ENCODE measurements around the gene TRAK1.

Gene TRAK1

DNA sequence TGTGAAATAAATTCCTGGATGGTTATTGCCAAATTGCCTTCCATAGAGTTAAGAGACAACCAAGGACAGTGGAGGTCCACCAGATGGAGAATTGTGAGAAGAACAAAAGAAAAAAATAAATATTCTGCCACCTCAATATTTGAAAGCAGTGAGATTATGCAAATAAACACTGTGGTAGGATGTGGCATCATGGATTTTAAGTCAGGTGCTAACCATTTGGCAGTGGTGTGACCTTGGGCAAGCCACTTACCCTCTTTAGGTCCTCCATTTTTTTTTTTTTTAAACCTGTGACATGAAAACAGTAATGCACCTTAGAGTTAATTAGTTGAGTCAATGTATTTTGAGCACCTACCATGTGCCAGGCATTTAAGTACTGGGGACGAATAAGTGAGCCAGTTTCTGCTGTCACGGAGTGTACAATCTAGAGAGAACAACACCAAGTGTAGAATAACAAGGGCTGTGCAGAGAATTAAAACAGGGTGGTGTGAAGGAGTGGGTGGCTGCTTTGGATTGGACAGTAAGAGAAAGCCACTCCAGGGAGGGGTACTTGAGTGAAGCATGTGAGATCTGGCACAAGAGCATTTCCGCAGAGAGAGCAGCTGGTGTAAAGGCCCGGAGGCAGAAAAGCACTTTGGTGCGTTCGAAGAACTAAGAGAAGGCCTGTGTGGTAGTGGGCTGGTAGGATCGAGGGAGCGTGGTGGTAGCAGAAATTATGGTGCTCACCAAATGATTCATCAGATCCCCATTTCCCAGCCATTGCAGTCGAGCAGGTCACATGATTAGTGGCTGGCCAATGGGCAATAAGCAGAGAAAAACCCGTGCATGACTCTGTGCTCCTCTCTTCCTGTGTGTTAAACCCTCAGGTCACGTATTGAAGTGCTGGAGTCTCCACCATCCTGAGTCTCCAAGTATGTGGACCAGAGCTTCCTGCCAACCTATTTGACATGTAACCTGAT is 135.6 kb downstream of the TRAK1 start:
- Mint-ChIP-seq H3K9me3 (no peaks in the 10 kb centered on the region), H3K4me3 (no peak overlapping the region), H3K27me3 (ENCODE audit: low read depth, poor library complexity) (peaks cover 2% of the 10 kb centered on the region), H3K36me3 (ENCODE audit: low read depth) (peaks cover 42% of the 10 kb centered on the region), H3K27ac (no peak overlapping the region), H3K4me1 (peaks cover 17% of the 10 kb centered on the region)
- no peak for DNase-seq
- TF ChIP-seq, protein P1, sequence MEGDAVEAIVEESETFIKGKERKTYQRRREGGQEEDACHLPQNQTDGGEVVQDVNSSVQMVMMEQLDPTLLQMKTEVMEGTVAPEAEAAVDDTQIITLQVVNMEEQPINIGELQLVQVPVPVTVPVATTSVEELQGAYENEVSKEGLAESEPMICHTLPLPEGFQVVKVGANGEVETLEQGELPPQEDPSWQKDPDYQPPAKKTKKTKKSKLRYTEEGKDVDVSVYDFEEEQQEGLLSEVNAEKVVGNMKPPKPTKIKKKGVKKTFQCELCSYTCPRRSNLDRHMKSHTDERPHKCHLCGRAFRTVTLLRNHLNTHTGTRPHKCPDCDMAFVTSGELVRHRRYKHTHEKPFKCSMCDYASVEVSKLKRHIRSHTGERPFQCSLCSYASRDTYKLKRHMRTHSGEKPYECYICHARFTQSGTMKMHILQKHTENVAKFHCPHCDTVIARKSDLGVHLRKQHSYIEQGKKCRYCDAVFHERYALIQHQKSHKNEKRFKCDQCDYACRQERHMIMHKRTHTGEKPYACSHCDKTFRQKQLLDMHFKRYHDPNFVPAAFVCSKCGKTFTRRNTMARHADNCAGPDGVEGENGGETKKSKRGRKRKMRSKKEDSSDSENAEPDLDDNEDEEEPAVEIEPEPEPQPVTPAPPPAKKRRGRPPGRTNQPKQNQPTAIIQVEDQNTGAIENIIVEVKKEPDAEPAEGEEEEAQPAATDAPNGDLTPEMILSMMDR (IDR thresholded peaks at IDR 0.05), result no peak

DNA sequence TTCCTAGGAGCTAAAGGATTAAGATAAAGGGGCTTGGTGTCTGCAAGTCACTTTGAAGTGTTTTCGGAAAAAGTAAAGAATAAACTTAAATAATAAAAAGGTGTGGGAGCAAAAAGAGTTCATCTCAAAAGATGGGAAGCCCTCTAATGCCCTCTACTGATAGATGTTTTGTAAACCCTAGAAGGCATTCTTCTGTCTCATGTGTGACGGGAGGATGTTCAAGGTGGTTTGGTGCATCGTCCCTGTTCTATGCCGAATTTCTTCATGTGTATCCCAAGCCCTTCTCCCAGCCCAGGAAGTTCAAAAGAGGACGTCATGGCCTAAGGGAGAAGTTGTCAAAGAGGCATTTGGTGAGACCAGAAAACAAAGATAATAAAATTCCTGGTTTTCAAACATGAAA is 137.6 kb downstream of the TRAK1 start:
- Mint-ChIP-seq H3K9me3 (no peaks in the 10 kb centered on the region), H3K36me3 (ENCODE audit: low read depth) (peaks cover 27% of the 10 kb centered on the region), H3K27me3 (ENCODE audit: low read depth, poor library complexity) (no peaks in the 10 kb centered on the region), H3K4me3 (no peak overlapping the region), H3K4me1 (peaks cover 17% of the 10 kb centered on the region), H3K27ac (no peak overlapping the region)
- no peak for DNase-seq
- TF ChIP-seq, protein P1 (IDR thresholded peaks at IDR 0.05), result peak; percentile 8

DNA sequence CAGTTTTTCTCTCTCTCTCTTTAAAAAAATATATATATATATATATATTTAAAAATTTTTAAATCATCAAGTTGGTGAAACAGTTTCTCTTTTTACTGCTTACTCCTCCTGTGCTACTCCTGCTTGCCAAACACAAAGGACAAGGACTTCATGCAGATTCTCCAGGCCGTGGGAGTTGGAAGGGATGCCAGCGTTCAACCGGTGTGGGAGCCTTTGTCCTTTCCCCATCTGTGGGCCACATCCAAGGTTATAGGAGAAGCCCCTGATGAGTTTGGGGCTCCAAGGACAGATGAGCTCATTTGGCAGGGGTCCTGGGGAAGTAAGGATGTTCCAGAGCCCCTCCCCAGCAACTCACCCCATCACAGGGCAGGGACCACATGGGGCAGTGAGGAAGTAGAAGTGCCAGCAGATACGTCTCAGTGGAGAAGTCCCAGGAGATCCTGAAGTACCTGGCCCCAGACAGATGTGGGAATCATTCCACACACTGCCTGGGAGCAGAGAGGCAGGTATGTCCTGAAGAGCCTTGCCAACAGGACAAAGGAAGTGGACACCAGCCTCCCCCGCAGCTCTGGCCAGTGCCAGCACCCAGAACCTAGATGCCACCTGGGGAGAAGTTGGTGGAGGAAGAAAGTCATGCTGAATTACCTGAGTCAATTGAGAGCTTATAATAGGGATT is 138.2 kb downstream of the TRAK1 start:
- no peak for DNase-seq
- Mint-ChIP-seq H3K27ac (no peak overlapping the region), H3K9me3 (no peaks in the 10 kb centered on the region), H3K4me3 (no peak overlapping the region), H3K27me3 (ENCODE audit: low read depth, poor library complexity) (peaks cover 2% of the 10 kb centered on the region), H3K36me3 (ENCODE audit: low read depth) (peaks cover 21% of the 10 kb centered on the region), H3K4me1 (peaks cover 13% of the 10 kb centered on the region)
- TF ChIP-seq, protein P1 (IDR thresholded peaks at IDR 0.05), result no peak

DNA sequence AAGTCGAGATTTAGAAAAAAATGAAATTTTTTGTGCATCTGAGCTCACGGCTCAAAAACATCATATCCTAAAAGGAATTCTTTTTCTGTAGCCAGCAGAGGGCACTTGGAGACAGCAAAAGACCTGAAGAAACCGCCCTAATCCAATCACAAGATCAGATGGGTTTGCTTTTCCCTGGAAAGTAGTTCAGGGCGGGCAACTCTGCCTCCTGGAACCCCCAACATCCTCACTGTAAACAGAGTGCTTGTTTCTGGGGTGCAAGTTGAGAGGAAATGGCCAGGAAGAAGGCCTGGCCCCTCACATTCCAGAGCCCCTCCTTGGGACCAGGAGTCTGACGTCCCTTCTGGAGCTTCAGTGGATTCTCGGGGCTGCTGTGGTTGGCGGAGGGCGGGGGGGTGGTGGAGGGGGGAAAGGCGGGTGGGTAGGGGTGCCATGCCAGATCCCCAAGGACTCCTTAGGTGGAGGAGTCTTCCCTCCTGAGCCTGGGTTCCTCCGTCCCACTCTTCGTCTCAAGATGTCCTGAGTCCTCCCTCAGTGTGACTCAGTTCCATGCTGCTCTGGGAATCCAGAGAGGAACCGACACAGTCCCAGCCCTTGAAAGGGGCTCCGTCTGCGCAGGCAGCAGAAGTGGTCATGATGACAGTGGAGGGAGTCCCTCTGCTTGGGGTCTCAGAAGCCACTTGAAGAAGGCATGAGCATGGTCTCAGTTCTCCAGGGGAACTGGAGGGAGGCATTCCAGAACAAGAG is 139.0 kb downstream of the TRAK1 start:
- TF ChIP-seq, protein P1 (IDR thresholded peaks at IDR 0.05), result peak; percentile 51
- Mint-ChIP-seq H3K4me3 (no peak overlapping the region), H3K36me3 (ENCODE audit: low read depth) (peaks cover 14% of the 10 kb centered on the region), H3K27ac (no peak overlapping the region), H3K27me3 (ENCODE audit: low read depth, poor library complexity) (peaks cover 4% of the 10 kb centered on the region), H3K9me3 (no peaks in the 10 kb centered on the region), H3K4me1 (peaks cover 7% of the 10 kb centered on the region)
- DNase-seq, result peak; percentile 16

DNA sequence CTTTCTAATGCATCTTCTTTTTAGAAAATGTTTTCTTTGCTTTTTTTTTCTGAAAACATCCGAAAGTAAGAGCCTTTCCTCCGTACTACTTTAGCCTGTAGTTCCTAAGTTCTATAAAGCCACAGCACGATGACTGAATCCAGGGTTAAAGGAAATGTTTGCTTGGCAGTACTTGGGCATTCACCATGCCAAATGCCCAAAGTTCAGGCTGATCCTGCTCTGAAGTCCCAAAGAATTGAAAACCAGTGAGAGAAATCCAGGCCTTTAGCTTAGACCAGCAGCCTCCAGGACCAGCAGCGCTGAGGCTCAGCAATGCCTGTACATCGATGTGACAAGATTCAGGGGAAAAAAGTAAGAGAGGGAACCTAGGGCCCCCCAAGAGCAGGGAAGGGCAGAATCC is 139.7 kb downstream of the TRAK1 start:
- Mint-ChIP-seq H3K9me3 (peaks cover 4% of the 10 kb centered on the region), H3K4me3 (no peak overlapping the region), H3K27ac (no peak overlapping the region), H3K27me3 (ENCODE audit: low read depth, poor library complexity) (peaks cover 6% of the 10 kb centered on the region), H3K4me1 (peaks cover 6% of the 10 kb centered on the region), H3K36me3 (ENCODE audit: low read depth) (peaks cover 7% of the 10 kb centered on the region)
- TF ChIP-seq, protein P1 (IDR thresholded peaks at IDR 0.05), result no peak
- DNase-seq, result no peak
